HG02840 (cell line): ENCODE data around the gene LTBP3.
A peak's percentile ranks its signal among the peaks of the same experiment; 100 is the strongest.

Experiments
- ATAC-seq: cut with Tn5 transposase; IDR thresholded peaks from one replicate; pipeline ENCODE4 v1.9.1; 2021; ENCODE audit warnings: mild to moderate bottlenecking, moderate library complexity, moderate number of reproducible peaks; ENCODE audit not compliant: unreplicated experiment, low FRiP score

Gene LTBP3

DNA sequence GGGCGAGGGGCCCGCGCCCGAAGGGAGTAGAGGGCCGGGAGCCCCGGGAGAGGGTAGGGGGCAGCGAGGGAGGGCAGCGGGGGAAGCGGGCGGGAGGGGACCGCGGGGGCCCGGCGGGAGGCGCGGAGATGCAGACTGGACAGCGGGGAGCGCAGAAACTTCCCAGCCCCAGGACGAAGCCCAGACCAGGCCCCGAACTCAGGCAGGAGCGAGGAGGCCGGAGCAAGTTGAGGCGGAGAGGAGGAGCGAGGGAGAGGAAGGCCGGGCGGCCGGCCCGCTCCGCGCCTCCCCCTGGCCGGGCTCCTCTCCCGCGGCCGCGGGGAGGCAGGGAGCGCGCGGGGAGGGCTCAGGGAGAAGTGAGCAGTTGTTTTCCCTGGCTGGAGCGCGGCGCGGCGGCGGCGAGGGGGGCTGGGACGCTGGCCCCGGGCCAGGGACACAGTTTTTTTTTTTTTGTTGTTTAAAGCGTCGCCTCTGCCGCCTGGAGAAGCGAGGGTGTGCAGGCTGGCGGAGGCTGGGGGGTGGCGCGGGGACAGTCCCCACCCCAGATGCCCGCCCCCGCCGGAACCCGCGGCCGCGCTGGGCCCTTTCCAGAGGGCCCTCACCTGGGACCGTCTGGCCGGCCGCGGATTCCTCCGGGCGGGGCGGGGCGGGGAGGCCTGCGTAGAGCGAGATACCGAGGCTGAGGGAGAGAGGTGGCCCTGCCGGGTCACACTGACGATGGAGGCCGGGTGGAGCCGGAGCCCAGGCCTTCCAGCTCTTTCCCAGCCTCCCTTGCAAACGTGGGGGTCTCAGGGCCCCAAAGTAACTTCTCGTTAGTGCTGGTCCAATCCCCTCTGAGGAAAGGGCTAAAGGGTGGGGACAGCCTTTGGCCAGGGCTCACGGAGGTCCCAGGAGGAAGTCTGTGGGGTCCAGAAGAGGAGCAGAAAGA is at the start of gene LTBP3:
Gene LTBP3, minus strand, starts transcription at position 358 of the 928 bp plus-strand sequence. CDS start 400 bp downstream, outside the sequence.
- no peak for ATAC-seq

DNA sequence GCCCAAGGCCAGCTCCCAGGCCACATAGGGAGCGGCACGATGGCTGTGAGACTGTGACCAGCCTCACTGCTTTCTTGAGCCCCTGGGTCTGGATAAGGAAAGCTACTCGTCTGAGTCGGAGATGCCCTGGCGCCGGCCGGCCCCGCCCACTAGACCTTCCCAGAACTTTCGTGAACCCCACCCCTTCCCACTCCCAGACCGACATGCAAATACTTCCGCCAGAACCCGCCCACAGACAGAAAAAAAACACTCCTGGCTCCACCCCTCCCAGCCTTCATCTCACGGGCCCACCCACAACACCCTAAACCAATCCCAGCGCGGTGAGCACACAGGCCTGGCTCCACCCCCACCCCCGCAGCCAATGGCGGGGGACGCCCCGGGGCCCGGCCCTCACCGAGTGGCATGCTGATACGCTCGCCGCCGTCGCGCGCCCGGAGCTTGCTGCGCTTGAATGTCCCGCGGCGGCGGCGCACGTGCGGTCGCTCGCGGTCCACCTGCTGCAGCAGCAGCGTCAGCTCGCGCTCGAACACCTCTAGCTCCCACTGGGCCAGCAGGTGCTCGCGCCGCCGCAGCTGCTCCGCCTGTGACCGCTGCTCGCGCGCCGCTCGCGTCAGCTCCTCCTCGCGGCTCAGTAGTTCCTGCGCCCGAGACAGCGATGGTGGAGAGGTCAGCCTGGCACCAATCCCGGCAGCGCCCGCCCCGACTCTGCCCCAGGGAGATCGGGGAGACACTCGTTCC is 48.9 kb upstream of the LTBP3 start:
- no peak for ATAC-seq

DNA sequence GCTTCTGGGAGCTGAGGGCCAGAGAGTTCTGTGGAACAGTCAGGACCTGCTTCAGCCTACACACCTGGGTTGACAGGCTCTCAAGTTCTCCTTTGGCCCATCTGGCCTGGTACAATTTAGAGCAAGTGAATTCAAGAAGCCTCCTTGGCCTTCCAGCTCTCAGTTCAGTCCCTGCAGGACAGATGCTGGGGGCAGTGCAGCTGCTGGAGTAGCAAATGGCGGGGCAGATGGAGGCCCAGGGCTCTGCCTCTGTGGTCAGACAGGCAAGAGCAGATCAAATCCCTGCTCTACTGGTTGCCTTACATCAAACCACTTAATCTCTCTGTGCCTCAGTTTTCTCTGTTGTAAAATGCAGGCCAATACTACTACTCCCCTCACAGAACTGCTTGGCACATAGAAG is 46.1 kb upstream of the LTBP3 start:
- ATAC-seq, result no peak

DNA sequence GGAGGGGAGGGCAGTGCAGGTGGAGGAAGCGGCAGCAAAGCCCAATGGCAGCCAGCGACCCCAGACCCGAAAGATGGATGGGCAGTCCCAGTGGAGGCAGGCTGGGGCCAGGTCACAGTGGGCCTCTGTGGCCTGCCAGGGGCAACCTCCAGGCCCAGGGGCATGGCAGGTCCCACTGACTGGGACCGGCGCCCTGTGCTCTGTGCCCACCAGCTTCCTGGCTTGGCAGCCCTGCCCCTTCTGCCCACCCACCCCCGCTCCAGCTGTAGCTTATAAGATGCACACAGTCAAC is 41.7 kb upstream of the LTBP3 start:
- no peak for ATAC-seq

DNA sequence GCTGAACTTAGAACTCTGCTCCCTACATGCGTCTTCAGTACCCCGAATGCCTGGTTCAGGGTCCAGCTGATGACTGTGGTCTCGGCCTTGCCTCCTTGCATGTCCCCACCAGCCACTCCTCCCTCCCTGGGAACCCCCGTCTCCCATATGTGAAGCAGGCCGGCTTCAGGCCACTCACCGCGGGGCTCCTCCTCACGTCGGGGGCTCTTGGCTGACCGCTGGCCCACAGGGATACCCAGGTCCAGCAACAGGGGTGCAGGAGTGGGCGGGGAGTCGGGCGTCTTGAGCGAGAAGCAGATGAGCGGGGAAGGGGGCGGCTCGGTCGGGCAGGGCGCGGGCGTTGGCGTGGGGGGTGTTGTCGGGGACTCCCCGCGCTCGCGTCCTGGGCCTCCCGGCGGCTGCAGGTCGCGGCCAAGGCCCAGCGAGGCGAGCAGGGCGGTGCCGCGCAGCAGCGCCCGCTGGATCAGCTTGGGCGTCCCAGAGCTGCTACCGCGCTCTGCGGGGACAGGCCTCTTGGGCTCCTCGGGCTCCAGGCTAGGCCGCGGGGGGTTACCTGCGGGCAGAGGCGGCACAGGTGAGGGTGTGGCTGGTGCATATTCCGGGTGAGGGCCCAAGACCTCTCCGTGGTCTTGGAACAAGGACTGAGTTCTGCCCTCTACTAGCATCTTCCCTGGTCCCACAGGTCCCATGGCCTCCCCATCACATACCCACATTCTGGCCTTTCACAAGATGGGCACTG is 41.2 kb upstream of the LTBP3 start:
- ATAC-seq, result no peak

DNA sequence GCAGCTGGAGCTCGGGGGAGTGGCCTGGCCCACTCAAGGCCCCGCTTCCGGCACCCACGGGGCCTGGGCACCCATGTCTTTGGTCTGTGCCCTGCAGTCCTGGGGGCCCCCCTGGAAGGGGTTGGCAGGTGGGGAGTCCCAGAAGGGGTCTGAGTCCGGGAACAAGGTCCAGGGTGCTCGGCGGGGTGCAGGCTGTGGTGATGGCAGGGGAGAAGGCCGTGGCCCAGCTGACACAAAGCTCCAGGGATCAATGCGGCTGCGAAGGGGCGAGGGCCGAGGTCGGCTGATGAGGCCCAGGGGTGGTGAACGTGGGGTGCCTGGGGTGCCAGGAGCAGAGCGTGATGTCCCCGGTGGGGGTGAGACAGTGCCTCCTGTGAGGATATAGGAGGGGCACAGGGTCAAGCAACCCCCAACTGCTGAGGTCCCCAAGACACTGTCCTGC is 40.1 kb upstream of the LTBP3 start:
- ATAC-seq, result no peak

DNA sequence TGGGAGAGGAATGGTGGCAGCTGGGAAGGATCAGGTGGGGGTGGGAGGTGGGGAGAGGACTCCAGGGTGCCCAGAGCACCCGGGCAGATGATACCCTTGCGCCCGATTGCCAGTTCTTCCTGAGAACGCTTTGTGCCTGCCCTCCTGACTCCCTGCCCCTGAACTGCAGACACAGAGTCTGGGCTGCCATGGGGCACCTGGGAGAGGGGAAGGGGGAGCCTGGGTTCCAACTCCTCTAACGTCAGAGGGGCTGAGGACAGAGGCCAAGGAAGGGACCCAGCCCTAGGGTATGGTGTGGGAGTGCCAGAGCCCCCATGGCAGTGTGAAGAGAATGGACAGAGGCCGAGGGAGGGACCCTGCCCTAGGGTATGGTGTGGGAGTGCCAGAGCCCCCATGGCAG is 38.4 kb upstream of the LTBP3 start:
- ATAC-seq, result no peak

DNA sequence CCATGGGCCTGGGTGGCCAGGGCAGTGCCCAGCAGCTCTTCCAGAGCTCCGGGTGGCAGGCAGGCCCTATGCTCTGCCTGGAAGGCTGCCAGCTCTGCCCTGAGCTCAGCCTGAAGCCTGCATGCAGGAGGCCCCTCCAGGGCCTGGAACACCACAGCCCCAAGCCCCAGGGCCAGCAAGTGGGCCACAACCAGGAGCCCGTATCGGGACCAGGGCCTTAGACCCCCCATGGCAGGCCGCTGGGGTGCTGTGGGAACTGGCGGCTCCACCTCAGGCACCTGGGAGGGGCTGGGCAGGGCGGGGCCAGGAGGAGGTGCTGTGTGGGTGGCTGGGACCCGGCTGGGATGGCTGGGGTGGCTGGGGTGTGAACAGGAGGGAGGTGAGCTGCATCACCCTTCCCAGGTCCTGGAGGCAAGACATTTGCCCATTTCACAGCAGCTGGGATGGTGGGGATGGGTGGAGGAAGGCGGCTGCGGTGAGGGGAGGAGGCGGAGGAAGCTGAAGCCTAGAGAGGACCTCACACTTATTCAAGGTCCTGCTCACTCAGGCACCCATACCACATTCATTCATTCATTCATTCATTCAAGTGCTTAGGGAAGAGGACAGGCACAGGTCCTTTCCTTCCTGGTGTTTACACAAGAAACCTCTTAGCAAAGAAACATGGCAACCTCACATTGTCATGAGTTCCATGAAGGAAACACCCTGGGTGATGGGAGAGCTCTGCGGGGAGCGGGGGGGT is 37.6 kb upstream of the LTBP3 start, which contains the start of gene KCNK7:
Gene KCNK7, minus strand, starts transcription at position 258 of the 739 bp plus-strand sequence. Its CDS starts 28 bp downstream, at position 230.
- no peak for ATAC-seq

DNA sequence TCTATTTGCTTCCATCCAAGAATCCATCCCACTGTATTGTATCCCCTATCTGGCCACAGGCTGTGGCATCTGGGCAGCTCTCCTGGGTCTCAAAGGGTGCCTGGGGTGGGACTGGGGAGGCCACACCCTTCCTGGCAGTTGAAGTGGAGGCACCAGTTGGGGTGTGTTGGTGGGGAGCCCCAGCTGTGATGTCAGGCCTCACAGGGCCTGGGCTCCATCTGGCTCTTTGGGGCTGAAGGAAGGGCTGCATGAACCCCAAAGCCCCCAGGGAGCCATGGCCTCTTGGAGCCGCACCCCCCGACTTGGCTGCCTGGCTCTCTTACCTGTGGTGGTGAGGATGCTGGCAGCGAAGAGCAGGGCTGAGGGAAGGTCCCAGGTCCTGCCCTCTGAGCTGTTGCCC is 37.0 kb upstream of the LTBP3 start:
- ATAC-seq, result no peak

DNA sequence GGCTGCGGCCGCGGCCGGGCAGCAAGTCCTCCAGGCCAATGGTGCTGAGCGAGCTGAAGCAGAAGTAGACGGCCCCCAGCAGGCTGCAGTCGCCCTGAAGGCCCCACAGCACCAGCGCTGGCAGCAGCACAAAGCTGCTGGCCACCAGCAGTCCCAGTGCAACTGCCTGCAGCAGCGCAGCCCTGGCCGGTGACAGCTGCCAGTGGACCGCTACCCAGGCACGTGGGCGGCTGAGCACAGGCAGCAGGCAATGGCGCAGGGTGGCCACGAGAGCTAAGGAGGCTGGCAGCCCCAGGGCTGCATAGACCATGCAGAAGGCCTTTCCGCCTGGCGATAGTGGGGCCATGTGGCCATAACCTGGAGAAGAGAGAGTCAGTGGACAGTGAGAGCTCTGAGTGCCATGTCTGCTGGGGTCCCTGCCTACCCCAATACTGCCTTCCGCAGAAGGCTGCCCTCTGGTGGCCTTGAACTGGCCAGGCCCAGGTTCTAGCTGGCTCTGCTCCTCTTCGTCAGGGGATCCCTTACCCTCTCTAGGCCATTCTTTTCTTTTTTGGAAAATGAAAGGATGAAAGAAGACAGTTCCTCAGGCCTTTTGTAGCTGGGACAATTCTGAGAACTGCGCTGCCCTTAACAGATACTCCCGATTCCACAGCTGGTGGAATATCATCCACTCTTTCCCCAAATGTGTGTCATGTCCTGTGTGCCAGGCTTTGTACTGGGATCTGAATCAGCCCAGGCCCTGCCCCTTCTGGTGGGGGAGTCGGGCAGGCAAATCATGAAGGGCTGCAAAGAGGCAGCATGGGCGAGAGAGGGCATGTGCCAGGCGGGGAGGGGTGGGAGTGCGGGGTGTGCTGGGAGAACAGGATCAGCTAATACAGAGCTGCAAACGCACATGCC is 35.6 kb upstream of the LTBP3 start:
- no peak for ATAC-seq

DNA sequence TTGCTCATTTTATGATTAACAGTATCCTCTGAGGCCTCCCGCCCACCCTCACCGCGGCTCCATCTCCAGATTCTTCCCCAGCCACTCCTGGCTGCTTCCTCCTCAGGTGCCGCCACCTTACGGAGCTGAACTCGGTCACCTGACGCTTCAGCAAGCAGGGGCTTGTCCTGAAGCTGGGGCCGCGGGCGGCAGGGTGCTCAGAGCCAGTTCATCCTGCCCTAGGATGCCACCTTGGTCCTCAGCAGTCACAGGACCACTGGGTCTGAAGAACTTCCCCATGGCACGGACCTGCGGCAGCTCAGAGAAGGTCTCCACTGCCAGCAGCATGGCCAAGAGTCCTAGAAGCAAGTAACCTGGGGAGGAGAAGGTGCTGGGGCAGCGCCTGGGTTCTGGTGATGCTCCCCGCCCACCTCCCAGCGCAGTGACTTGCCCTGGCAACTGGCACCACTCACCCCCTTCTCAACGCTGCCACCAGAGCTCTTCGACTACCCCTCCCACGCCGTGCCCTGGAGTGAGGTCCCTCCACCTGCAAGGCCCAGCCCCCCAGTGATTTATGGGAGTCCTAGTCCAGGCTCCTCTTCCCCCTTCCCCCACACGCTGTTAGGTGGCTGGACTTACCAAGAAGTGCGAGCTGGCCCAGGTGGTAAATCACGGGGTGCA is 34.8 kb upstream of the LTBP3 start:
- ATAC-seq, result no peak

DNA sequence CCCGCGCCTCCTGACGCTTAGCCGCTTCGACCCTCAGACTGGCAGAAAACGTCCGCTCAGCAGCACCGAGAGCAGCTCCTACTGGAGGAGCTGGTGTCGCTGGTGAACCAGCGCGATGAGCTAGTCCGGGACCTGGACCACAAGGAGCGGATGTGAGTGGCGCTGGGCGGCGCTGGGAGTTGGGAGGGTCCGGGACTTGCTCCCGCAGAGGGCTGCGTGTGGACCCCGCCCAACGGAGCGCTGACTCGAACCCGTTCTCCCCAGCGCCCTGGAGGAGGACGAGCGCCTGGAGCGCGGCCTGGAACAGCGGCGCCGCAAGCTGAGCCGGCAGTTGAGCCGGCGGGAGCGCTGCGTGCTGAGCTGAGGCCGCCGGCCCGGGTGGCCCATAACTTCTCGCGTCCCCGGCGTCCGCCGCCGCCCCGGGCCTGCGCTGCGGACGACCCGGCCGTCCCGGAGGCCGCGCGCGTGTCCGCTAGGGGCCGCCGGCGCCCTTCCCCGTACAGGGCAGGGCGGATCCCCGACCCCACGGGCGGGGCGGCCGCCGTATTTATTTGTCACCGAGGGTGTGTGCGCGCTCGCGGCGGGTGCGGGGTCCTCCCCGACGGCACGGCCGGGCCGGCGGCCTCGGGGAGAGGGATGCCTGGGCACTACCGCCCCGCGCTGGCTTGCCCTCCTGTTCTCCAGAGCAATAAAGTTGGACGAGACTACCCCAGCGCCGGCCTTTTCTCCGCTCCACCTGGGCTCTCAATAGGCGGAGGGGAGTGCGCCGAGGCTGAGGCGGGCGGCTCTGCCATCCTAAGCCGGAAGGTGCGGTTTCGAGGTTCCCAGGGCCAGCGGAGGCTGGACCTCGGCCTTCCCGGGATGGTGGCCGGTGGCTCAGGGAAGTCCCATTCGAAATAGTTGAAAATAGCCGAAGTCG is 34.0 kb upstream of the LTBP3 start:
- ATAC-seq, result no peak

DNA sequence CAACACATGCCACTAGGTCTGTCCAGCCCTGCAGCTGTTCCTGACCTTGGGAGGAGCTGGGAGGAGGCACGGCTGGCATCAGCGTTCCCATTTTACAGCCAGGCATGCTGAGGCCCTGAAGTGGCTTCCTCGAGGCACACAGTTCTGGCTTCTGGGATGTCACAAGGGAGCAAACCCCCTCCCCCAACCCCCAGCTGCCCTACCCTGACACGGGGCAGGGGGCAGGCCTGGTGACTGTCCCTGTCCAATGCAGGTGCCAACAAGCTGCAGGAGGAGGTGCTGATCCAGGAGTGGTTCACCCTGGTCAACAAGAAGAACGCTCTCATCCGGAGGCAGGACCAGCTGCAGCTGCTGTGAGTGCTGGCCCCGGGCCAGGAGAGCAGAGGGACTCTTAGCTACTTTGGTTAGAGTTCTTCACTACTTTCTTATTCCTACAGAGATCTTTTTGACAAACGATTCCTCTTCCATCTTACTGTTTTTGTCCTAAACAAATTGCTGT is 32.1 kb upstream of the LTBP3 start:
- ATAC-seq, result no peak

DNA sequence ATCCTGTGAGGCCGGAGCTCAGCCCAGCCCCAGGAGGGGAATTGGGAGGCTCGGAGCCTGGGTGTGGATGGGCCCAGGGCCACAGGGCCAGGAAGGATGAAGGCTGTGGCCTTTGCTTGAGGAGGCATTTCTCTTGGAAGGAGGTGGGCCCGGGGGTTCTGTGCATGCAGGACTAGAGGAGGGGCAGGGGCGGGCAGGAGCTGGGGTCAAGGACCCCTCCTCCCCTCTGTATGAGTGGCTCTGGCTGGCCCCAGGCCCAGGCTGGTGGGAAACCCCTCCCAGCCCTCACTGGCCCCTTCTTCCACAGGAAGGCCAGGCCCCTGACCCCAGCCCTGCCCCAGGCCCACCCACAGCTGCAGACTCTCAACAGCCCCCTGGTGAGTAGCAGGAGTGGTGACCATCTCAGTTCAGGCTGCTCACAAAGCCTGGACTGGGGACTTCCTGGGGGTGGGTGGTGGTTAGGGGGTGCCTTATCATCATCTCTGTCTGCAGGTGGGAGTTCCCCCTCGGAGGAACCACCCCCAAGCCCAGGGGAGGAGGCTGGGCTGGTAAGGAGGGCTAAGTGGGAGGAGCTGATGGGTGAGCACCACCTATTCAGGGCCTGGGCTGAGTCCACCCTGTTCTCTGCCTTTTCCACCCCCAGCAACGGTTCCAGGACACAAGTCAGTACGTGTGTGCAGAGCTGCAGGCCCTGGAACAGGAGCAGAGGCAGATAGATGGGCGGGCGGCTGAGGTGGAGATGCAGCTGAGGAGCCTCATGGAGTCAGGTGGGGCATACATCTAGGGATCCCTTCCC is 31.5 kb upstream of the LTBP3 start:
- ATAC-seq, result no peak

DNA sequence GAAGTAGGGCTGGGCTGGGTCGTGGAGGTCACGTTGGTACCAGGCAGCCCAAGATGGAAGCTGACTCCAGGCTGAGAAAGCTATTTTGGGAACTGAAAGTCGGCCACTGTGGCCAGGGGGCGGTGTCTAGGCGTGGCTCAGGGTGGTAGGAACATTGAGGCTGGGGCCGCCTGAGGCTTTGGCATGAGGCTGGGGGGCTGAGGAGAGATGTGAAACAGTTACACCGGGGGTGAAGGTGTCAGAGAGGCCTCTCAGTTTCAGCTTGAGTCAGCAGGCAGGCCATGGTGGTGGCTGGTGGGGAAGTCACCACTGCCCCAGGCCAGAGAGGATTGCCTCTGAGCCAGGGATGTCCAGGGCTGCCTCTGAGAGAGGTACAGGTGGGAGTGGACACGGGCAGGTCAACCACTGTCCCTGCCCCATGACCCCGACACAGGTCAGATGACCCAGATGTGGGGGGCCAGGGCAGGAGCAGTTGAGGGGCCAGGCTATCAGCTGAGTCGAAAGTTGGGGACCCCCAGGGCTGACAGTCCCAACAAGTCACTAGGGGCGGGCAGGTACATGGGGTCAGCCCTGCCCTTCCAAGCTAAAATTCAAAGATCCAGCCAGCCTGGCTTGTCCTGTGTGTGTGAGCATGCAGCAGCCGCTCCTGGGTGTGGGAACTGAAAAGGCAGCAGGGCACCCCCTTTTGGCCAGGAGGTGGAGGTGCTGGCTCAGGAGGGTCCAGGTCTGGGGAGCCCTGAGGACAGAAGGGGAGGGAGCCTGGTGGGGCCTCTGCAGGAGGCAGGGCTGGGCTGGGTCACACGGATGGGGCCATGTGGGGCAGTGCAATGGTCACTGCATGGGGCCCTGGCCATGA is 30.3 kb upstream of the LTBP3 start:
- peak; percentile 66 for ATAC-seq

DNA sequence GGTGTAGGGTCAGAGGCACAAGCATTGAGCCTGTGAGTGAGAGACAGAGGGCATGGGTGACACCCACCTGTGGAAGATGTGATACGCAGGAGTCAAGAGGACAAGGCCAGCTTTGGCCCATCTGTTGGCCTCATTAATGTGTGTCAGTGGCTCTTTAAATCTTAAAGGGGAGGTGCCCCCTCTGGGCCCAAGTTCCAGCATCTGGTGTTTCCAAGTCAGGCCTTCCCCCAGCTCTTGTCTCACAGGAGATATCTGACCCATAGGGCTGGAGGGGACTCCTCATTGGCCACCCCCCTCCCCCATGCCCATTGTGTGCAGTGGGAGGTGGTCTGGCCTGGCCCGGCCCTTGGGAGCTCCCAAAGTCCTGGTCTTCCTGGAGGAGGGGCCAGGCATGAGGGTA is 28.5 kb upstream of the LTBP3 start:
- no peak for ATAC-seq
